Endometrial microvascular endothelial cells (primary cell): Measurements from ENCODE around the gene BFSP1. TPM values are rescaled to one million over a fixed set of nuclear protein-coding genes. Genes with fewer than 3 reads are reported as not detected.

ENCODE experiments used
- in situ Hi-C: cut with HindIII; loops from 2 replicates; pipeline ENCODE4 v1.10.0; 2017; ENCODE audit warnings: low sequenced_read_pairs, low pct_unique_long_range_greater_than_20kb; ENCODE audit errors: inconsistent ontology term
- total RNA-seq: library from RNA; depleted of rRNA; stranded (reverse); fragments of >200 nt; gene quantifications from one replicate; pipeline ENCODE4 v1.2.3, GENCODE V29; 2015; ENCODE audit errors: inconsistent ontology term

The BFSP1 gene
- total RNA-seq, 1 donor from 2014 or later: 3.5 TPM

DNA sequence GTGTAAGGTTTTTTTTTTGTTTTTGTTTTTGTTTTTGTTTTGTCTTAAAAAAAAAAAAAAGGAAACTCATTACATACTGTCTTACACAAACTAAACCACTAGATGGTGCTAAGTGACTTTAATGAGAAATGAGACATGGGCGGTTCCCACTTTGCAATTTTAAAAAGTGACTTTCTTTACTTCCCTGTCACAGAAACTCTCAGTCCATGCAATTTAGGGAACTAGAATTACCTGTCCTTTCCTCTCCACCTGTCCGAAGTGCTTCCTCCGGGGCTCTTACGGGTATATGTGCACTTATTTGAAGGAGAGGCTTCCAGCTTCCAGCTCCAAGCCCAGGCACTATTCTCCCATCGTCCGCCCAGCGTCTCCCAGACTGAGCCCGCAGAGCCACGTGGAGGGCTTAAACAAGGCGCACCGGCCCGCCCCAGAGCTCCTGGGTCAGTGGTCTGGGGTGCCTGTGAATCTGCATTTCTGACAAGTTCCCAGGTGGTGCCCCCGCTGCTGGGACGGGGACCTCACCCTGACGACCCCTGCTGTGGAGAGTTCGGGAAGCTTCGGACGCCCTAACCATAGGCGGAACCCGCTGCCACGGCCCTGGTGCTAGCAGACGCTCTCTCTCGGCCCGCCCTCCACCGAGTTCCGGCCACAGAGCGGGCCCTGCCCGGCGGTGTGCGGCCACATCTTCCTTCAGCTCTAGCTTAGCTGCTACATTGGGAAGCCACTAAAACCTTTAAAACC is 26.1 kb downstream of the BFSP1 start:
- in situ Hi-C loops: loop anchor here (25.0 kb wide), 1 partner anchor 782 kb away; the partner anchor contains the start of gene ZNF133

DNA sequence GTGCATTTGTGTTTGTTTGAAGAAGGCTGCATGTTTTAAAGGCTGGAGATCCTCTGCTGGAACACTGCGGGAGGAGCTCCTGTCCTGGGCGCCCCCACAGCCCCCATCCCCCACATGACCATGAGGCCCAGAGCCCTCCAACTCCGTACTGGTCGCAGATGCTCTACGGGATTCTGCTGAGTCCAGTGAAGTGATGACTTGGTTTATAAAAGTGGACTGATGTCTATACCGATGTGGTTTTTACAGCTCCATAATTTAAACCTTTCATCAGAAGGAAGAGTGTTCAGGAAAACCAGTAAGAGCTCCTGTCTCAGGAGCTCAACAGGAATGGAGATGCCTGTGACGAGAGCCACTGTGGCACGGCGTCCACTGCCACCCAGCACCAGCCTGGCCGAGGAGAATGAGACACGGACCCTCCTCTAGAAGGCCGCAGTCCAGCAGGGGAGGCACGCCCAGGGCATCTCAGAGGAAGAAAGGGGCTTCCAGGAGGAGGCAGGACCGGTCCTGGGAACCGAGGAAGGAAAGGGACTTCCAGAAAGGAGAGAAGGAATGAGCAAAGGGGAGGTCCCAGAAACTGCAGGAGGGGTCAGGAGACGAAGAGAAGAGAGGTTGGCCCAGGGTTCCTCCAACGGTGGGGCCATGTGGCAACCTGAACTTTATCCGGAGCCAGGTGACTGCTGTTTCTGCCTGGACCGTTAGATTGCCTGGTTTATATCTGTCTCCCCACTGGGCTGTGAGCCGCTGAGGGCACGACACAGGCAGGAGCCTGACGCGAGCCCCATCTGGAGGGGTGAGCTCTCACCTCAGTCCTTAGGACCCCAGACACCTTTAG is 26.9 kb downstream of the BFSP1 start:
- in situ Hi-C loops: loop anchor here (25.0 kb wide), 1 partner anchor 783 kb away; the partner anchor contains the start of gene ZNF133

DNA sequence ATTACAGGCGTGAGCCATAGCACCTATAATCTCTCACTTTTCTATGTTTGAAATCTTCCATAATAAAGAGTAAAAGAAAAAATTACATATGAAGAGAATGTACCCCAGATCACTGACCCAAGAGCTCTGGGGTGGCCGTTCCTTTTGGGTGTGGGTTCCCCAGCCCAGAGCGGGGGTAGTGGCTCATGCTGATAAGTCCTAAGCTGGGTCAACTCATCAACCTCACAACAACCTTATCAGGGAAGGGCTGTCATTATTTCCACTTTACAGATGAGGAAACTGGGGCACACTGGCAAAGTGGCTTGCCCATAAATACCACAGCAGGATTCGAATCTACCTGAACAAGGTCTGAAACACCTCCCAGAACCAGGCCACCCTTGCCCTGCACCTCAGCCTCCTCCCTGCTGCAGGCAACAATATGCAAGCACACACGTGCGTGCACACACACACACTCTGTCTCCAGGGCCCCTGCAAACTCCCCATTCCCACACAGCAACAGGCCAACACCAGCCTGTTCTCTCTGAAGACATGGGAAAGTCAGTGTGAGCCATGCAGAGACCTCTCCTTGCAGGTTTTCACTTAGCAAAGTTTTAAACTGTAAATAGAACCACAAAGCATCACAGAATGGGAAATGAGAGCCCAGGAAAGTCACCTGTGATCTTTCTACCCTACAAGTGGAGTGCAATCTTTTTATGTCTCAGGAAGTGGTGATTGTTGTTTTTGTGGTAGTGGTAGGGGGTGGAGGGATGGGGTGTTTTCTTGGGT is 27.7 kb downstream of the BFSP1 start:
- in situ Hi-C loops: loop anchor here (25.0 kb wide), 1 partner anchor 784 kb away; the partner anchor contains the start of gene ZNF133

DNA sequence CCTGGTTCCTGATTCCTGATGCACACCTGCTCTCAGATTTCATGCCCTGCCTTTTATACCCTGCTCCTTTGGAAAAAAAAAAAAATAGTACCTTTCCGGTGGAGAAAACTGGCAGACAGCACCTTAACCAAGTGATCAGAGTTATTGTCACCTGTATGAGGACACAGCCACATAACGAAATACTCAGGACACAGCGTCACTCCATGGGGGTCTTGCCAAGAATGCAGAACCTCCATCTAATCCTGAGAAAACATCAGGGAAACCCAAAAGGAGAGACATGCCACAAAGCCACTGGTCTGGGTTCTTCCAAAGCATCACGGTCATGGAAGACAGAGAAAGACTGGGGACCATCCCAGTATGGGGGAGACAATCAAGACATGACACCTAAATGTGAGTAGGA is 29.1 kb downstream of the BFSP1 start:
- in situ Hi-C loops: loop anchor here (25.0 kb wide), 1 partner anchor 785 kb away; the partner anchor contains the start of gene ZNF133

DNA sequence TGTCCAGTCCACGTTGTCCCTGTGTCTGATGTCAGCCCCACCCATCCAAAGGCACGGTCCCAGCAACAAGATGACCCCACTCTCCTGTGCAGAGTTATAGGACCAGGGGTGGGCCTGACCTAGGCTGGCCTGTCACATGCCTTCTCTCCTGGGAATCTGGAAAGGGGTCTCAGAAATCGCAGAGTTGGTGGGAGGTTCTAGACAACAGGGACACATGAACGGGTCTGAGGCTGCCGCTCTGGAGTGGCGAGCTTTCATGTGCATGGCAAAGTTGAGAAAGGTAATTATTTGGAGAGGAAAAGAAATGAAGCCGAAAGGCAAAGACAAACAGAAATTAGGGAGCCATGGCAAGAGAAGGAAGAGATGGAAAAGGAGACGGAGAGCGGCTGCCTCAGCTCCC is 29.5 kb downstream of the BFSP1 start:
- in situ Hi-C loops: loop anchor here (25.0 kb wide), 1 partner anchor 786 kb away; the partner anchor contains the start of gene ZNF133

DNA sequence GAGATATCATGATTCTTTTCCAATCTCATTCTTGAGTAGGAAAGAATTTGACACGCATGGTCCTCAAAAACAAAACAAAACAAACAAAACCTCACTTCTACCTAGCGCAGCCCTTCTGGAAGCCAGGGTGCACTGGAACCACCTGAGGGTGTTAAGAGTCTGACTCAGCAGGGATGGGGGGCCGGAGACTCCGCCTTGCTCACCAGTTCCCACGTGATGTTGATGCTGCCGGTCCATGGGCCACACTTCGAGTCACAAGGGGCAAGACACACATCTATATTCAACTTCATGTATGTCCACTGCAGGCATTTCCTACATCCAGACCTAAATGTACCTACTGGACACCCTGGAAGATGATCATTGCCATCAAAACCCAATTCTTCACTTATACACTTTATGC is 30.4 kb downstream of the BFSP1 start:
- in situ Hi-C loops: loop anchor here (25.0 kb wide), 1 partner anchor 786 kb away; the partner anchor contains the start of gene ZNF133

DNA sequence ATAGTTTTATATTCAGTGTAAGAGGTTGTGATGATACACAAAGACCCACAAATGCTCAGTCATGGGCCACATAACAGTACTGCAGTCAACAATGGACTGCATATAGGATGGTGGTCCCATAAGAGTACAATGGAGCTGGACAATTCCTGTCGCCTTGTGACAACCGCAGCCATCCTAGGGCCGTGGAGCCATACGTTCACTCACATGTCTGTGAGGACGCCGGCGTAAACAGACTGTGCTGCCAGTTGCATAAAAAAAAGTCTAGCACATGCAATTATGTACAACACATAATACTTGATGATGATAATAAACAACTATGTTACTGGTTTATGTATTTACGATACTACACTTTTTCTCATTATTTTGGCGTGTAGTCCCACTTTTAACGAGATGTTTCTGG is 30.9 kb downstream of the BFSP1 start:
- in situ Hi-C loops: loop anchor here (25.0 kb wide), 1 partner anchor 787 kb away; the partner anchor contains the start of gene ZNF133

DNA sequence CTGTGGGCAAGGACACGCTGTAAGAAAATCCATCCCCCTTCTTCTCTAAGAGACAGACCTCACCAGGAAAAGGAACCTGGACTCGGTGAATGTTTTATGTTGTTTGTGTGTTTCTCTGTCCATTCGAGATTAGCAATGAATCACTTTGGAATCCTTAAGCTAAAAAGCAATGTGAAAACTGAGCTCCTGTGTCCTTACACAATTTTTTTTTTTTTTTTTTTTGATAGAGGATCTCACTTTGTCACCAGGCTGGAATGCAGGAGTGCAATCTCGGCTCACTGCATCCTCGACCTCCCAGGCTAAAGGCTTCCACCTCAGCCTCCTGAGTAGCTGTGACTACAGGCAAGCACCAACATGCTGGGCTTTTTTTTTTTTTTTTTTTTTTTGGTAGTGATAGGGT is 32.1 kb downstream of the BFSP1 start:
- in situ Hi-C loops: no loop called here

DNA sequence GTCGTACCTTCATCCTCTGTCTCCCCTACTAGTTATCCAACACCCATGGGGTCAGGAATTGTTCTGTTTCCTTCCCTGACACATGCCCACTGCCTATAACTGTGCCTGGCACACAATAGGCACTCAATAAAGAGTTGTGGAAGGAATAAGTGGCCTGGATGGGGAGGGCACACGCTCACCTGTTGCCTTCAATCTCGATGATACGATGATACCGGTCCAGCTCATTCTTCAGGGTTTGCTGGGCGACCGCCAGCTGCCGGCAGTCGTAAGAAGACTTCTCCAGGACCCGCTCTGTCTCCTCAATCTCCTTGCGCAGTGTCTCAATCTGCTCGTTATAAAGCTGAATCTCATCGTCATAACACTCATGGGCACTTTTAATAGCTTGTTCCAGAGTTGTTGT is 32.5 kb downstream of the BFSP1 start:
- in situ Hi-C loops: no loop called here

DNA sequence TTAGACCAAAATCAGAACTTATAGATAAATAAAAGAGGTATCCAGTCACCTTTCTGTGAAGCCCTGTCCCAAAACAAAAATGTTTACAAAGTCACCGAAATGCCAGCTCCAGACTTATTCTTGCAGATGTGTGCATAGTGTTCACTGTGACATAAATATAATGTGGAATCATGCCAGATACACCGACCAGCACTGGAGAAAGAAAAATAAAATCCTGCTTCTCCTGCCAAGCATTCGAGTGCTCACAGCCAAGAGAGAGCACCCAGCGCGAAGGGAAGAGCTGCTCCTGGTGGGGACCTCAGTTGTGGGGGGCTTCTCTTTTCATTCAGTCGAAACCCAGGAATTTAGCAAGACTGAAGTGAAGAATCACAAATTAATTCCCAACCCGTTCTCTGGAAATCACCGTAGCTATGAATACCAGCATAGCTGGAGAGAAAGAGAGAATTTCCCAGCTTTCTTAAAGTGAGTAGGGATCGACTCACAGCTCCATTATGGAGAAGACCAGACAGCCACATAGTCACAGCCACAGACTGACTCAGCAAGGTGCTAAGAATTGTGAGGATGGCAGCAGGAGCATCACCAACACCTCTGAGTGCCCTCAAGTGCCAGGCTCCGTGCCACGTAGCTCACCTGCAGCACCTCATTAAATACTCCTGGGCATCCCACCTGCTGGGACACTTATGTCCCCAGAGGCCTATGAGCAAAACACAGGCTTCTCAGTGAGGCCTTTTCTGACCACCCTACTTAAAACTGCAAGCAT is 33.2 kb downstream of the BFSP1 start:
- in situ Hi-C loops: no loop called here

DNA sequence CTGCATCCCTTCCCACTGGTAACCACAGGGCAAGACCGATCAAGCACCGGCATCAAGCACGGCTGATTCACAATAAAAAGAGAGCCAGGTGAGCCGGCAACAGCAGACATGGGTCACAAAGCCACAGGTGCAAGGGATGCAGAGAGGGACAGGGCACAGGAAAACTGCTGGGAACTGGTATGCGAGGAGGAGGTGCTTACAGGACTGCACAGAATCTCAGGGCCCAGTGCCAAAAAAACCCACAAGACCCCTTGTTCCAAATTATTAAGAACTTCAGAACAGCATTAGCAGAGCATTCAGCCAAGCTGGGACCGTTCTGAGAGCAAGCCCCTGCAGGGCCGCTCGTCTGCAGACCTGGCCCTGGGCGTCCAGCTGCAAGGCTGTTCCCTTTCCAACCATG is 35.4 kb downstream of the BFSP1 start:
- in situ Hi-C loops: no loop called here

DNA sequence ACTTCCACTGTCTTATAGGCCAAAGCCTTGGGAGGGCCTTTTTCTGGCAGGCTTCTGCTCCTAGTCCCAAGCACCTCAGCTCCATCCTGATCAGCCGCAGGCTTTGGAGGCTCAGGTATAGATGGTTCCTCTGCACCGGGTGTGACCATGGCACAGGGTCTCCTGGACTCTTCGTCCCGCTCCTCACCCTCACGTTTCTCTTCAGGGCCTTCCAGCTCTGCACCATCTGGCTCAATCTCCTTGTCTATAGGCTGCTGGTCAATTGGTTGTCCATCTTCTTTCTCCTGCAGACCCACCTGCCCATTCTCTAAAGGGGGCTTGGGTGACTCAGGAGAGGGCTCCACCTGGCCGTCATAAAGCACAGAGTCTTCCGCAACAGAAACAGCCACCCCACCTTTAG is 37.0 kb downstream of the BFSP1 start:
- in situ Hi-C loops: no loop called here

DNA sequence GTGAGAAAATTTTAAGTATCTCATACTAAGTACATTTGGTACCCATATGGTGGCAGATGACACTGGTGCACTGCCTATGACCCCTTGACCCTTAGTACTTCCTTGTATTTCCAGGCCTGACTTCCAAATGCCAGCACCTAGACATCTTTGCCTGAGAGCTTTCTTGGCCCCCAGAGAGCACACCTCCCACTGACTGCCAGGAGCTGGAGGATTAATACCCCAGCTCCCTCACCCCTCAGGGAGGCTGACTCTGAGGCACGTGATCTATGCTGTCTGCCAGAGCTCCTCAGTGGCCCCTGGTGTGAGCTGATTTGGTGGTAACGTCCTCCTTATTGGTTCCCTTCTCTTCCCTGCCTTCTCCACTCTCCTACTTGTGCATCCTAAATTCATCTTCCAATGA is 38.0 kb downstream of the BFSP1 start:
- in situ Hi-C loops: no loop called here

DNA sequence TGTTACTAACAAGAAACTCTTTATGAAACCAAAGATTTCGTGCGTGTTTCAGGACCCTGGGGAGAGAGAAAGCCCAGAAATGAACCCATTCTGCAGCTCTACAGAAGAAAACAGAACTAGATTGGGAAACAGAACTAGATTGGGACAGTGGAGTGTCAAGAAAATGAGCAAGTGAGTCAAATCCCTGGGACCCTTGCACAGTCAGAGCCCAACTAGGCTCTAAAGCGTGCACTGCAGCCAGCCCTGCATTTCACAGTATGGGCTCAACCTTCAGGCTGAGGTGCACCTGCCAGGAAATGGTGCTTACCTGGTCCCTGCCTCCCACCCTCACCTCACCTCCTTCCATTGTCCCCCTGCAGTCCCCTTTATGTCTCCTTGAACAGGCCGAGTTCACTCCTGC is 39.7 kb downstream of the BFSP1 start:
- in situ Hi-C loops: no loop called here

DNA sequence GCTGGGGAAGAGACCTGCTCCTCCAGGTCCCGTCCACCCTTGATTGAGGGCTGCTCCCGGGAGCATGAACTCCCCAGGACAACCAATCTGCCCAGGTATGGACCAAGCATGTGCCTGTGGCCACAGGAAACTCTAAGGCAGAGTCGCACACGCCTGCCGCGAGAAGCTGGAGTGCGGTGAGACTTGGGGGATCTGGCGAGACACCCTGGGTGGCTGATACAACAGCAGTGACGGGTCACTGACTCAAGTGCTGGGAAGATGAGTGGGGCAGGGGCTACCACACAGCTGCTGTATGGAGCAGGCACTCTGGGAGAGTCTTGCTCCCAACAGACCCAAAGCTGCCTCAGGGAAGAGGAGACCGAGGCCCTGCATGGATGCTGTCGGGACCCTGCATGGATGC is 40.1 kb downstream of the BFSP1 start:
- in situ Hi-C loops: no loop called here

DNA sequence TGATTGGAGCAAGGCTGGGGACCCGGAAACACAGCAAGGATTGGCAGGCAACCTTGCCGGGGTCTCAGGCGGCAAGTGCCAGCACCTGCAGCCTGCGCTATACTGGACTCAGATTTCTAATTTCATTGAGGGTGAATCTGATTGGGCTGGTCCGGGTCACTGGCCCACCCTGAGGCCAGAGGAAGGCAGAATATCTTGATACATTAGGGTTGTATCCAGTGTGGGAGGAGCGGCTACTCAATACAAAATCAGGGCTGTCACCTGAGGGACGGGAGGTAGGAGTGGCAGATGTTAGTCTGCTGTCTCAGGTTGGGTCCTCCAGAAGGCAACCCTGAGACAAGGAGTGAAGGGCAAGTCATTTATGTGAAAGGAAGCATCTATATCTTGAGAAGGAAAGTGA is 40.7 kb downstream of the BFSP1 start:
- in situ Hi-C loops: no loop called here

DNA sequence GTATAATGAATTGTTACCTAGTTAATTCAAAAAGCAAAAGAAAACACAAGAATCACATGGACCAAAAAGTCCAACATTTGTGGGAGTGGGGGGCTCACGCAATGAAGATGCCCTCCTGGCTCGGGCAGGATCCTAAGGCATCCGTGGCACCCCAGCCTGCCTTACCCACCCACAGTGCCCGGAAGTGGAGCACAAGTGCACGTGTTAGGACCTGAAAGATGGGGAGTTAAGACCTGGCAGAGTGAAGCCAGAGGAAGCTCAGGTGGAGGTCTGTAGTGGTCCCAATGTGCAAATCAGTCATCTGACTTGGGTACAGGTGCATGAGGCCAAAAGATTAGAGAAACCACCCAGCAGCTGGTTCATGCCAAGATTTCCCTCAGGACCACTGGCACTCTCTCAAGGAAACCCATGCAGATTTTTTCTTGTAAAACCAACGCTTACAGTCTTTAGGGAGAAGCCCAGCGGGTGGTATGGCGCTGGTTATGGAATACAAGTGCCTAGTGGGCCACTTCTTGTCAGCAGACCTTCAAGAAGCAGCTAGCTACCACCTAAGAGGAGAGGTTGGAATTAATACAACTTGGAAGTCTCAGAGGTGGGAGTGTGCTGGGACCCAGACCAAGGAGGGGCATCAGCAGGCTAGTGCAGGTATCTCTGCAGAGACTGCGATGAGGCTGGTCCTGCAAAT is 42.1 kb downstream of the BFSP1 start:
- in situ Hi-C loops: no loop called here

DNA sequence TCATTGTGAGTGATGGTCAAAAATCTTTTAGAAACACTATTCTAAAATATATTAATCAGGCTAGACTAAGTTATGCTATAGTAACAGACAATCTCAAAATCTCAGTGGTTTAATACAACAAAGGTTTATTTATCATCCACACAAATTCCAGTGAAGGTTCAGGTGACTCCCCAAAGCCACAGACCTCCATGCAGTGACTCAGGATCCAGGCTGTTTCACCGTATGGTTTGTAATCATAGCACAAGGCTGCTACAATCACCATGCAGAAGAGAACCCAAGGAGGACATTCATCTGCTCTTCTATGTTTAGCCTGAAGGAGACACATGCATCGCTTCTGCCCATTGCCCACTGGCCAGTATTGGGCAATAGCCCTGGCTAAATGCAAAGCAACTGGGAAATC is 46.2 kb downstream of the BFSP1 start:
- in situ Hi-C loops: no loop called here
